DMS114 treated with DMSO at 0.1 percent for 48 hours (cell line): ENCODE data around the gene NUDT13.
"Not testable (repeated sequence)": the region's sequence is repeated elsewhere in the genome, so short reads cannot be mapped to it uniquely, and the experiment has no call there.

Experiments used
- DNase-seq: peaks from one replicate; lab custom pipeline; 2025; ENCODE audit not compliant: unreplicated experiment; lab: John Stamatoyannopoulos, UW

NUDT13 gene

DNA sequence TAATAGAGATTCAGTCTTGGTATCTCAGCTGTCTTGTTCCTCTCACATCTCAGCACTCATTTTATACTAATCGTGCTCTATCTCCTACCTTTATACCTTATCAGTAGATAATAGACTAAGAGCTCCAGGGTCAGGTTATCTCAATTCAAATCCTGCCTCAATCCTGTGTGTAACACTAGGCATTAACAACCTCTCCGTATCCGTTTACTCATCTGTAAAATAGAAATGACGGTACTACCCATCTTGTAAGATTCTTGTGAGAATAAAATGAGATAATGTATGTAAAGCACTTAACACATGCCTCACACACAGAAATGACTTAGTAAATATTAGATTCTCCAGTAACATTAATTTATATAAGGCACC, 13.0 kb upstream of the NUDT13 start:
- DNase-seq: no peak

DNA sequence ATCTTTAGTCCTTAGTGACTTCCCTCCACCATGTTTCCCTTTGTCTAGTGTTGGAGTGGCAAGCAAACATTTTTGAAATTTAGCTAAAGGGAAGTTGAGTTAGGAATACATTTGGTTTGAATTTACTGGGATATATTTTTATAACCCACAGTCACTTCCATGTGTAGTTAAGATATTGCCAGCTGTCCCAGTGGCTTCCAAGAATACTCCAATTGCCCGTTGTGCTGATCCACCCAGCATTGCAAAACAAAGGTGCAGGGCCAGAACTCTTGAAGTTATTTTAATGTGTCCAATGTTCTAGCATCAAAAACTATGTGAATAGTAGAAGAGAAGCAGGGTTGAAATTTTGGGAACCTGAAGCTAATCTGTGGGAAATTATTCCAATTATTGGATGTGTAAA, 11.1 kb upstream of the NUDT13 start:
- DNase-seq: no peak

DNA sequence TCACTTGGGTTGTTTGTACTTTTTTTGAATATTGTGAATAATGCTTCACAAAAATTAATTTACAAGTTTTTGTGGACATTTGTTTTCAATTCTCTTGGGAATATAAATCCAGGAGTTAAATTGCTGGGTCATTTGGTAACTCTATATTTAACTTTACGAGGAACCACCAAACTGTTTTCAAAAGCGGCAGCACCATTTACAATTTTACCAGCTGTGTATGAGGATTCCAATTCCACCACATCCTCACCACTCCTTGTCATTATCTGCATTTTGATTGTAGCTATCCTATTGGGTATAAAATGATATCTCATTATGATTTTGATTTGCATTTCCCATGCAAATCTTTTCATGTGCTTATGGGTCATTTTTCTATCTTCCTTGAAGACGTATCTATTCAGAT, 4.0 kb upstream of the NUDT13 start:
- DNase-seq: no peak

DNA sequence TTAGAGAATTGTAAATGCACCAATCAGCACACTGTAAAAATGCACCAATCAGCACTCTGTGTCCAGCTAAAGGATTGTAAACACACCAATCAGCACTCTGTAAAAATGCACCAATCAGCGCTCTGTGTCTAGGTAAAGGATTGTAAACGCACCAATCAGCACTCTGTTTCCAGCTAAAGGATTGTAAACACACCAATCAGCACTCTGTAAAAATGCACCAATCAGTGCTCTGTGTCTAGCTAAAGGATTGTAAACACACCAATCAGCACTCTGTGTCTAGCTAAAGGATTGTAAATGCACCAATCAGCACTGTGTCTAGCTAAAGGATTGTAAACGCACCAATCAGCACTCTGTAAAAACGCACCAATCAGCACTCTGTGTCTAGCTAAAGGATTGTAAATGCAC, 1.0 kb upstream of the NUDT13 start:
- DNase-seq: not testable (repeated sequence)

DNA sequence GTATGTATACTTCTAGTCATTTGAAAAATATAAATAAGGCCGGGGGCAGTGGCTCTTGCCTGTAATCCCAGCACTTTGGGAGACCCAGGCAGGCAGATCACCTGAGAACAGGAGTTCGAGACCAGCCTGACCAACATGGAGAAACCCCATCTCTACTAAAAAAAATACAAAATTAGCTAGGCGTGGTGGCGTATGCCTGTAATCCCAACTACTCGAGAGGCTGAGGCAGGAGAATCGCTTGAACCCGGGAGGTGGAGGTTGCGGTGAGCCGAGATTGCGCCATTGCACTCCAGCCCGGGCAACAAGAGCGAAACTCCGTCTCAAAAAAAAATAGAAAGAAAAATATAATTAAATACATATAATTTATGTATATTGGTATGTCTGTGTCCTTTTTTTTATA, 1.8 kb downstream of the NUDT13 start:
- DNase-seq: not testable (repeated sequence)

DNA sequence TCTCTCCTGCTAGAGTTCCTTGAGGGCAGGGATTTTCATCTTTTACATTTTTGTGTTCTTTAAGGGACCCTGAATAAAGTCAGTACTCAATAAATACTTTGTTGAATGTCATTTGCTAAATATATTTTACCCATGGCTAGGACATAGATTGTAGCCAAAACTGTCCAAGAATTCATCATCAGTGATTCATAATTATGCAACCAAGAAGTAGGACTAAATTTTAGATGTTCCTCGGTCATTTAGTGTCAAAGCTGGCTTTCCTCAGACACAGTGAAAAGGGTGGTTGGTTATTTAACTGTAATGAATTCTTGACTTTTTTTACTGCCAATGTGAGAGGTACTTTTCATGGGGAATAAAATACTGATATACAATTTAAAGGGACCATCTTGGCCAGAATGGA, 3.3 kb downstream of the NUDT13 start:
- DNase-seq: no peak

DNA sequence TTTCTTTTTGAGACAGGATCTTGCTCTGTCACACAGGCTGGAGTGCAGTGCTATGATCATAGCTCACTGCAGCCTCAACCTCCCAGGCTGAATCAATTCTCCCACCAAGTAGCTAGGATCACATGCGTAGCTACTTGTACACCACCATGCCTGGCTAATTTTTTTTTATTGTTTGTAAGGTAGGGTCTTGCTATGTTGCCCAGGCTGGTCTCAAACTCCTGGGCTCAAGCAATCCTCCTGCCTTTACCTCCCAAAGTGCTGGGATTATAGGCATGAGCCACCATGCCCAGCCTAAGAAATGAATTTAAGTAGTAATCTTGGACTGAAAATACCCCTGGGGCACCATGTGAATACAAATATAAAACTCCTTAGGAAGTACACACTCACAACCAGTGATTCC, 5.8 kb downstream of the NUDT13 start:
- no peak for DNase-seq

DNA sequence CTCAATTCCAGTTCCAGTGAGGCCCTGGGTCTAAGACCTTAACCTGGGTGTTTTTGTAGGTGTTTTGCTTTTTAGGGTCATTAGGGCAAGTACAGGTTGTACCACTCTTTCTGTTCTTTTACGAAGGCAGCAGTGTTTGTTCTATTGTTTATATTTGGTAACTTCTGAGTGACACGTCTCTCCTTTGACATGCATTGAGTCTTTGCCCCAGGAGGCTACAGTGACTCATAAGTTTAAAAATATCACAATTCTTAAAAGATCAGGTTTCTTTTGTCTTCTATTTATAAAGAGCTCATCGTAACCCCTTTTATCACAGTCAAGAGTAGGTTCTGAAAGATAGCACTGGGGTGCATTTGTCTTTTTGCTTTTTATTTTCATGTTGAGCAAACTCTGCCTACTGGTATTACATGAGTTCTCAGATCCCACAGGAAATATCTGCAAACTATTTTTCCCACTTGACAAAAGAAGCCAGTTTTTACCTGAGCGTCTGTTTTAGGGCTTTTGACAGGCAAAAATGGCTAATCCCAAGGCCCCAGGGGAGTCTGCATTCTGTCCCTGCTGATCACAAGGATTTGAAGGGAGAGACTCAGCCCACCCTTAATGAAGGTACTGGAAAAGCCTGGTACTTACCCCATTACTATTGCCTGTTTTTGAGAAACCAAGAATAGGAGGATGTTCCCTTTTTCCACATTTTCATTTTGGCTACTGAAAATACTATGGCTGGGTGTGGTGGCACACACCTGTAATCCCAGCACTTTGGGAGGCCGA, 7.9 kb downstream of the NUDT13 start:
- no peak for DNase-seq

DNA sequence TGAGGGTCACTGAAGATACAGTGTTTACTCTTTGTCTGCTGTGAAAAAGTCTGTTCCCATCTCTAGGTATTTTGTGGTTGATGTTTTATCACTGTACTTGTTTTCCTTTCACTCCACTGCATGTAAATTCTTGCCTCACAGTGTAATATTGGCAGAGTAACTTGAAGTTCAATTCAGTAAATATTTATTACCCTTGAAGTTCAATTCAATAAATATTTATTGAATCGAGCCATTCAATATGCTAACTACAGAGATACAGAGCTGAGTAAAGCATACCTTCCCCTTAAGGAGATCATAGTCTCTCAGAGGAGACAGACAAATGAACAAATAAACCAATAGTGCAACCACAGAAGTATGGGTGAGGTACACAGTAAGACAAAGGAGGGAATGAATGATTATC, 9.2 kb downstream of the NUDT13 start:
- DNase-seq: no peak

DNA sequence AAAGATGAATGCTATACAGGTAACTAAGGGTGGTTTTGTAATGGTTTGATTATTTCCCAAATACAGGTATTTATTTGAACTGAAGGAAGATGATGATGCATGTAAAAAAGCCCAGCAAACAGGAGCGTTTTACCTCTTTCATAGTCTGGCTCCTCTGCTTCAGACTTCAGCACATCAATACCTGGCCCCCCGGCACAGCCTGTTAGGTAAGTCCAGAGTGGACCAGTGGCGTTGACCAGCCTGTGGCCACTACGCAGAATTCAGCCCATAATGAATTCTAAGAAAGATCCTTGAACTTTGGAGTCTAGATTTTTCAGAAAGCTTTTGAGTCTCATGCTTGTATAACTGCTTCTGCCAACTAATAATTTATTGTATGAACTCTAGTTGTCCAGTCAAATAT, 9.7 kb downstream of the NUDT13 start:
- no peak for DNase-seq

DNA sequence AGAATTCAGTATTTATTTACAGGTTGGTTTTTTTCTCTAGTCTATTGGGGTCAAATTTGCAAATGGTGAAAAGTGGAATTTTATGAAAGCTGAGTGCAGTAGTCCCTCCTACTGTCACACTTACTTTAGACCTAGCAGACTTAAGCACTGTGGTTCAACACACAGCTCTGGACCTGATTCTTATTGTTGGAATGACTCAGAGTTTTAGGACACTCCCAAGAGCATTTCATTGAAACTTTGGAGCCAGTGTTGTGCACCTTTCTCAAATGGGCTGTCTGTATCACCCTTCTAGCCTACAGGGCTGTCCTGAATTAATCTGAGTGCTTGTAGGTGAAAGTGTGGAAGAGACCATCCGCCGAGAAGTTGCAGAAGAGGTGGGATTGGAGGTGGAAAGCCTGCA, 16.1 kb downstream of the NUDT13 start:
- DNase-seq: no peak

DNA sequence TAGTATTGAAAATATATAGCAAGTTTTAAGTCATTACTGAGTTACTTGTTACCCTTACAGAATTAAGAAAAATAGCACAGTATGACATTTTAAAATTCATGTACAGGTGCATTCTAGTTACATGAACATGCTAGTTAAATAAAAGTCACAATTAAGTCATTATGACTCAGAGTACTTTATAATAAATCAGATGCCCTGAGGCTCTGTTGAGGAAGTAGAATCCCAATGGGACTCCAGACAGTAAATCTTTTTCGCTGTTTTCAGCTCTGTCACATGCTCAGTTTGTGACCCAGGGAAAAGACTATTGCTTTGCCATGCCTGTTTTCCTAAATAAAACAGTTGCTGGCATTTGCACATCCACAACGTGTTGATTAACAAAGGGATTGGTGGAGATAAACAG, 21.0 kb downstream of the NUDT13 start:
- no peak for DNase-seq

DNA sequence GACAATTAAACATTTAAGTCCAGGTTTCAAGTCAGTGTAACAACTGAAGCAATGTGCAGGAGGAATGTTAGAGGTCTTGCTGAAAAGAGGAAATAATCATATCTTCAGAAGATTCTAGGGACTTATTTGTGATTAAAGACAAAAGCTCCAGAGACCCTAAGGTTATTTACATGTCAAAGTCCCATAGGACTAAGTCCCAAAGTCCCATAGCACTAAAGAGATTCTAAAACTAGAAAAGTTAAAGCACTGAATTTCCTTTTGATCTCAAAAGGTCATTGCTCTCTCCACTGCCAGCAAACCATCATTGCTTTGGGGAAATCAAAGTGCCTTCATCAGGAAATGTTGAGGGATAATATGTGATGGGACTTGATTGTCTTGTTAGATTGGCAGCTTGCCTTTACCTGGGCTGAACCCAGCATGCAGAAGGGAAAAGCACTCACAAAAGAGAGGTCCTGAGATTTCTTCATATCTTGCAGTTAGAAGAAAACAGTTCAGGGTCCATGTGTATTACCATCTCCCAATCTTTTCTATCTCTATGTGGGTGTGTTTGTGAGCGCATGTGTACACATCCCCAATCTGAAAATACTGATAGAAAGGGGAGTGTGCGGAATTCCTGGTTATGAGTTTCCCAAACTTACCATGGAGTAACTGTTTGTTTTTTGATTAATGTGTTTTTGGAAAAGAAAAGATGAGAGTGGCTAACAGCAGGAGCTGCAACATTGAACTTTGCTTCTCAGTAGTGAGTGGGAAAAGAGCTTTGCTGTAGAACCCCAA, 21.8 kb downstream of the NUDT13 start:
- DNase-seq: no peak

DNA sequence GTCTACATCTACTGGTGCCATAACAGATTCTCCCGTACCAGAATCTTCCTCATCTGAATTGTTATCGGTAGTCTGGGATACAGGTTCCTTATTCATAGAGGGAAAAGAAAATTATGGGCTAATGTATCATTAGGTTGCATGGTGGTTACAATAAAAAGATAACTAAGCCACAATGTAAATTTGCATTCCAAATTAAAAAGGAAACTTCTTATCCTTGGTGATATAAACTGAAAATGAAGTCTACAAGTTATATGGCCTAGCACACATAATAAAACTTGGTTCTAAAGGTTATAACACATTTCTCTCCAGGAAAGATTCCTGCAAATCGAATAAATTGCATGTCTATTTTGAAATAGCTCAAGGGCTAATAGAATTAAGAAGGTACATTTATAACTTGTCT, 24.5 kb downstream of the NUDT13 start:
- DNase-seq: no peak

DNA sequence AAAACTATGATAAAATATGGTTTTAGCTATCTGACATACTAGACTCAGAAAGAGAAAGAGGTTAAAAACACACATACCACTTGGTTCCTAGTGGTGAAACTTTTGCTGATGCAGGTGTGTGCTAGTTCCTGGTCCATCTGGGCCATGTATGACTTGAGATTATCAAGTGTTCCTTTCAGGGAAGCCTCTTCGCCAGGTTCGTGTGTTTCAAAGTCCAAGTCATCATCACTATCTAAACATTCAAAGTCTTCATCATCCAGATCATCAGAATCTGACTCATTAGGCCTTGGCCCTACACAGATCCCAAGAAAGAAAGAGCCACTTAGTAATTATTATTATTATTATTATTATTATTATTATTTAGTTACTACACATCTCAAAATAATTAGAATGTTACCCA, 26.4 kb downstream of the NUDT13 start:
- no peak for DNase-seq

DNA sequence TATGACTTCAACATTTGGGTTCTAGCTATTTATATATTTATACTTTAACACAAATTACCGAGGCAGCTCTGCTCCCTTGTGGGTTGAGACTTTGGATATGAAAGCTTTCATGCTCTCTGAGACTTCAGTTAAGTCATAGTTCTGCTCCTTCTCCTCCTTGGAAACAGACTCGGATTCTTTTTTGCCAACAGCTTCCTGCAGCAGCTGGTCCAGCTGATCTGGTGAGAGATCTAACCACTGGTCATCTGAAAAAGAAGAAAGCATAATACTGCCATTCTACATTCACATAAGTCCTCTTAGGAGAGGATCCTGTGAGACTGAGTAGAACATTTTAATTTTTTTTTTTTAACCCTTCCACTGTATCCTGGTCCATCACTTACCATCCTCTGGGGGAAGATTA, 29.0 kb downstream of the NUDT13 start:
- no peak for DNase-seq

DNA sequence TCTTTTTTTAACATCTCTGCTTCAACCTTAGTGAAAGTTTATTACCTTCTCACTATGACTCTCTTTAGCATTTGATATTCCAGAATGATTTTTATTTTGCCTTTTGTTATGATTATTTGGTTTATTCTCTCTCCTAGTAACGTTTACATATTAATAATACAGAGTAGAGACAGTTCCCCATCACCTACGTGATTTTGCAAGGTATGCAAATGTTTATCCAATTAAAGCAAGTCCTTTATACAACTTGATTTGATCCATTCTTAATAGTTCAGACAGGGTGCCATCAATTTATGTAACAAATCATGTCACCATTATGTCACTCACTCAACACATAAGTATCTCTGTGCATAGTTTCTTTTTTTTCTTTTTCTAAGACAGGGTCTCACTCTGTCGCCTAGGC, 31.3 kb downstream of the NUDT13 start:
- no peak for DNase-seq

DNA sequence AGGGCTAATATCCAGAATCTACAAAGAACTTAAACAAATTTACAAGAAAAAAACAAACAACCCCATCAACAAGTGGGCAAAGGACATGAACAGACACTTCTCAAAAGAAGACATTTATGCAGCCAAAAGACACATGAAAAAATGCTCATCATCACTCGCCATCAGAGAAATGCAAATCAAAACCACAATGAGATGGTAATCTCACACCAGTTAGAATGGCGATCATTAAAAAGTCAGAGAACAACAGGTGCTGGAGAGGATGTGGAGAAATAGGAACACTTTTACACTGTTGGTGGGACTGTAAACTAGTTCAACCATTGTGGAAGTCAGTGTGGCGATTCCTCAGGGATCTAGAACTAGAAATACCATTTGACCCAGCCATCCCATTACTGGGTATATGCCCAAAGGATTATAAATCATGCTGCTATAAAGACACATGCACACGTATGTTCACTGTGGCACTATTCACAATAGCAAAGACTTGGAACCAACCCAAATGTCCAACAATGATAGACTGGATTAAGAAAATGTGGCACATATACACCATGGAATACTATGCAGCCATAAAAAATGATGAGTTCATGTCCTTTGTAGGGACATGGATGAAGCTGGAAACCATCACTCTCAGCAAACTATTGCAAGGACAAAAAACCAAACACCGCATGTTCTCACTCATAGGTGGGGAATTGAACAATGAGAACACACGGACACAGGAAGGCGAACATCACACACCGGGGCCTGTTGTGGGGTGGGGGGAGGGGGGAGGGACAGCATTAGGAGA, 40.6 kb downstream of the NUDT13 start:
- DNase-seq: not testable (repeated sequence)

DNA sequence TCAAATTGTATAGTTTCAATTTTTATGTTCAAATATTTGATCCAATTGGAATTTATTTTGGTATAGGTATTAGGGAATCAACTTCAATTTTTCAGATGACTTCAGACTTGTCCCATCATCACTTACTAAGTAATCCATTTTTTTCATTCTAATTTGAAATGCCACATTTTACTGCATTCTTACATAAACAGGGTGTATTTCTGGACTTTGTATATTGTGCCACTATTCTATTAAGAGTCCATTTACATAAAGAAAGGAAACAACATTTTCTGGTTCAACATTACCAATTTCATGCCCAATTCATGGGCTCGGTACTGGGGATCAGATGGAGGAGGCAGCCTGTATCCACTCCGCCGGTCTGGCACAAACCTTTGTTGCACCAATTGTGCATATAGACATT, 41.8 kb downstream of the NUDT13 start:
- no peak for DNase-seq

DNA sequence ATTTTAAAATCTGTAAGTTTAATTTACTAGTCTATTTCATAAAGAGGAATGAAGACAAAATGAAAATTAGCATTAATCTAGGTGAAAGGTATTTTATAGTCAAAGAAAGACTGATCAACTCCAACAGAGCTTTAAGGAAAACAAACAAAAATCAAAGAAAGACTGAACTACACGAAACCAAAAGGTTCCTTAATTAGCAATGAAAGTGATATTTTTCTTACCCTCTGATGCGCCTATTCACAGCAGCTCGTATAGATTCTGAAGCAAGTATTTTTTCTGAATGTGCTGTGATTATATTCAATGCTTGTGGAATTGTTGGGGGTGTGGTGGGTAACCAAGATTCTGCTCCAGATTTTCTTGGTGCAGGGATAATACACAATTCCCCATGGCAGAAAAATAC, 45.8 kb downstream of the NUDT13 start:
- DNase-seq: no peak

DNA sequence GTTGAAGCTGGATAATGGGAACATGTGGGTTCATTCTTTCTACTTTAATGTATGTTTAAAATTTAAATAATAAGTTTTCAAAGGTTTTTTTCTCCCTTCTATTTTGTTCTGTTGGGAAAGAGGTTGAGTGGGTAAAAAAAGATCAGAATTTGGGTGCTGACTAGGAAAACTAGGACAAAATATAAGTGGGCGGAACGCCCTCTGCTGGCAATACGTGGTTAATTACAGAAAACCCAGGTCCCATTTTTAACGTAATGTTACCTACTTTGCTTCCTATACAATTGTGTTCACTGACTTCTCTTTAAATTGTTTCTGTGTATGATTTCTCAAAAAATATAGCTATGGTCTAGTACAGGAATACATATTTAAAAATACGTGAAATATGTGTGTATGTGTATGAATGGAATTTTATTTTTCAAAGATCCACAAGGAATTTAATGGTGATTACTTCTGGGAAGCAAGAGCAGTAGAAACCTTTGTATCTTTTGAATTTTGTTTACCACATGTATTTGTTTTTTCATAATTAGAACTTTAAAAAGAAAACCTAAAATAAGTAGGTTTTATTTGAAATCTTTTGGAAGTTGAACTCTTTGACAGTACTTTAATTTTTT, 48.9 kb downstream of the NUDT13 start:
- DNase-seq: peak; percentile 57

DNA sequence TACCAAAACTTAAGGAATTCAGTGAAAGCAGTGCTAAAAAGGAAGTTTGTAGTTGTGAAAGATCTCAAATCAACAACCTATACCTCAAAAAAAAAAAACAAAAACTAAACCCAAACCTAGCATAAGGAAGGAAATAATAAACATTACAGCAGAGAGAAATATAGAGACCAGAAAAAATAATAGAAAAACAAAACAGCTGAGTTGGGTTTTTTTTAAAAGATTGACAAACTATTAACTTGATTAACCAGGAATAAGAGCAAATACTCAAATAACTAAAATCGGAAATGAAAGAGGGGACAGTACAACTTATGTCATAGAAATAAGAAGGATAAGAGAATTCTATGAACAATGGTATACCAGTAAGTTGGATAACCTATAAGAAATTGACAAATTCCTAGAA, 50.8 kb downstream of the NUDT13 start:
- no peak for DNase-seq
